Measurements from ENCODE around the gene IFT81.

The IFT81 gene

GRCh38 chr12:110256780-110257431 is 132.7 kb downstream of the IFT81 start:
- DNase-seq (ENCODE audit: extremely low read depth, low read depth) = no peak
- TF ChIP-seq CTCF (IDR thresholded peaks at IDR 0.05; ENCODE audit: low read depth, low read length, missing control alignments) = no peak
- H3K4me3 ChIP-seq (replicated peaks; ENCODE audit: low read depth, low read length) = no peak overlapping the region

GRCh38 chr12:110258466-110258865 is 134.3 kb downstream of the IFT81 start:
- no peak for DNase-seq (ENCODE audit: extremely low read depth, low read depth)
- TF ChIP-seq CTCF (IDR thresholded peaks at IDR 0.05; ENCODE audit: low read depth, low read length, missing control alignments) = no peak

GRCh38 chr12:110262442-110263388 is 138.6 kb downstream of the IFT81 start:
- no peak for TF ChIP-seq CTCF (IDR thresholded peaks at IDR 0.05; ENCODE audit: low read depth, low read length, missing control alignments)
- DNase-seq (ENCODE audit: extremely low read depth, low read depth) = no peak
- no peak overlapping the region for H3K4me3 ChIP-seq (replicated peaks; ENCODE audit: low read depth, low read length)

More at GRCh38 chr12:110258466-110258865, 134.3 kb downstream of the IFT81 start:
- H3K4me3 ChIP-seq (replicated peaks; ENCODE audit: low read depth, low read length) = no peak overlapping the region

- no peak for DNase-seq (ENCODE audit: extremely low read depth, low read depth)
- no peak for TF ChIP-seq CTCF (IDR thresholded peaks at IDR 0.05; ENCODE audit: low read depth, low read length, missing control alignments)
Observed at GRCh38 chr12:110266381-110266960, 142.3 kb downstream of the IFT81 start.

GRCh38 chr12:110266980-110267620 is 142.9 kb downstream of the IFT81 start:
- TF ChIP-seq CTCF (IDR thresholded peaks at IDR 0.05; ENCODE audit: low read depth, low read length, missing control alignments) = no peak
- peak; percentile 94 for DNase-seq (ENCODE audit: extremely low read depth, low read depth)
- H3K4me3 ChIP-seq (replicated peaks; ENCODE audit: low read depth, low read length) = peak overlapping the region; percentile 12; the same call in 1 of the 2 replicates

More at GRCh38 chr12:110266381-110266960, 142.3 kb downstream of the IFT81 start:
- H3K4me3 ChIP-seq (replicated peaks; ENCODE audit: low read depth, low read length) = 0 out of 2 replicates have a peak overlapping the region, but pooled peaks have one; percentile 12

Measured in HFF-Myc (cell line).